ENCODE data around the gene FLT3LG. TPM values are rescaled to one million over a fixed set of nuclear protein-coding genes. Genes with fewer than 3 reads are reported as not detected.

Gene FLT3LG
- total RNA-seq, 4 donors from 2014 or later, result 3.7 to 19.4 (median 4.1) TPM; not detected in 1

DNA sequence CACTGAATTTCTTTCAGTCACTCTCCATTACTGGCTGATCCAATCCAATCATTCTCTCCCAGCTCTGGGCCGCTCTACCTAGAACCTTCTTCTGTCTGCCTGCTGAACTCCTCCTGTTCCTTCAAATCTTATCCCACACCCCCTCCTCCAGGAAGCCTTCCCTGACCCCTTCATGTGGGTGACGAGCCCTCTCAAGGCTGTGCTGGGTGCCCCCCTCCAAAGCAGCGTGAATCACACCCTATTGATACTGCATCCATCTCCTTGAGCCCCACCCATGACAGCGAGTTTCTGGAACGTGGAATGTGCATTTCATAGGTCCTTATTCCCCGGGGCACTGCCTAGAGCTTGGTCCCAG lies 25.6 kb upstream of the FLT3LG start:
- H3K27me3 ChIP-seq, result no peaks in the 10 kb centered on the region
- H3K4me3 ChIP-seq, result no peak overlapping the region
- intact Hi-C loops (cut with DNase I; ENCODE audit: low total_unique reads), result no loop called here
- no peak for DNase-seq
- H3K9me3 ChIP-seq, result no peaks in the 10 kb centered on the region
- no peak for TF ChIP-seq POLR2A (IDR thresholded peaks at IDR 0.05)
- TF ChIP-seq, protein P1, sequence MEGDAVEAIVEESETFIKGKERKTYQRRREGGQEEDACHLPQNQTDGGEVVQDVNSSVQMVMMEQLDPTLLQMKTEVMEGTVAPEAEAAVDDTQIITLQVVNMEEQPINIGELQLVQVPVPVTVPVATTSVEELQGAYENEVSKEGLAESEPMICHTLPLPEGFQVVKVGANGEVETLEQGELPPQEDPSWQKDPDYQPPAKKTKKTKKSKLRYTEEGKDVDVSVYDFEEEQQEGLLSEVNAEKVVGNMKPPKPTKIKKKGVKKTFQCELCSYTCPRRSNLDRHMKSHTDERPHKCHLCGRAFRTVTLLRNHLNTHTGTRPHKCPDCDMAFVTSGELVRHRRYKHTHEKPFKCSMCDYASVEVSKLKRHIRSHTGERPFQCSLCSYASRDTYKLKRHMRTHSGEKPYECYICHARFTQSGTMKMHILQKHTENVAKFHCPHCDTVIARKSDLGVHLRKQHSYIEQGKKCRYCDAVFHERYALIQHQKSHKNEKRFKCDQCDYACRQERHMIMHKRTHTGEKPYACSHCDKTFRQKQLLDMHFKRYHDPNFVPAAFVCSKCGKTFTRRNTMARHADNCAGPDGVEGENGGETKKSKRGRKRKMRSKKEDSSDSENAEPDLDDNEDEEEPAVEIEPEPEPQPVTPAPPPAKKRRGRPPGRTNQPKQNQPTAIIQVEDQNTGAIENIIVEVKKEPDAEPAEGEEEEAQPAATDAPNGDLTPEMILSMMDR (IDR thresholded peaks at IDR 0.05), result no peak
- no peak overlapping the region for H3K27ac ChIP-seq
- H3K36me3 ChIP-seq, result no peaks in the 10 kb centered on the region
- H3K4me1 ChIP-seq, result no peaks in the 10 kb centered on the region

DNA sequence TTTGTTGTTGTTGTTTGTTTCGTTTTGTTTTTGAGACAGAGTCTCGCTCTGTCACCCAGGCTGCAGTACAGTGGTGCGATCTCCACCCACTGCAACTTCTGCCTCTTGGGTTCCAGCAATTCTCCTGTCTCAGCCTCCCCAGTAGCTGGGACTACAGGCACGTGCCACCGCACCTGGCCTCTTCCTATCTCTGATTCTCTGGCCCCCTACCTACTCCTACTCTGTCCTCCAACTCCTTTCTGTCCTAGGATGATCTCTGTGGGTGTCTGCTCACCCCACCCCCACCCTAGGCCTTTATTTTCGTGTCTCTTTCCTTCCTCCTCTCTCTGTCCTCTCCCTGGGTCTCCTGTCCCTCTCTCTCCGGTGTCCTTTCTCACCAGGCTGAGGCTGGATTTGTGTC lies 23.6 kb upstream of the FLT3LG start:
- Histone ChIP-seq H3K36me3 (no peaks in the 10 kb centered on the region), H3K27ac (peak overlapping the region in 1 of 2 donors; percentile 99), H3K27me3 (no peaks in the 10 kb centered on the region), H3K4me1 (peaks cover 0 to 5% of the 10 kb centered on the region in 2 donors), H3K9me3 (no peaks in the 10 kb centered on the region), H3K4me3 (no peak overlapping the region)
- TF ChIP-seq, protein P1 (IDR thresholded peaks at IDR 0.05), result no peak
- no peak for TF ChIP-seq POLR2A (IDR thresholded peaks at IDR 0.05)
- no peak for DNase-seq
- intact Hi-C loops (cut with DNase I; ENCODE audit: low total_unique reads), result no loop called here

GRCh38 chr19:49451430-49452181 lies 22.4 kb upstream of the FLT3LG start, which contains the start of gene PIH1D1:
PIH1D1 (minus strand) TSS chr19:49451814; CDS start chr19:49451574, 240 bp downstream.
- Histone ChIP-seq H3K4me1 (peaks cover under 1 to 5% of the 10 kb centered on the region in 2 donors), H3K27me3 (no peaks in the 10 kb centered on the region), H3K27ac (peak within 1 kb of the TSS; percentile 93 to 99), H3K36me3 (no peaks in the 10 kb centered on the region), H3K4me3 (peak within 1 kb of the TSS; percentile 84 to 96), H3K9me3 (no peaks in the 10 kb centered on the region)
- intact Hi-C loops (cut with DNase I; ENCODE audit: low total_unique reads), result no loop called here
- peak; percentile 96 to 99 for DNase-seq
- peak; percentile 40 to 43 for TF ChIP-seq POLR2A (IDR thresholded peaks at IDR 0.05)
- TF ChIP-seq, protein P1 (IDR thresholded peaks at IDR 0.05), result peak in 3 of 4 experiments; percentile 15 to 29 (median 26)

DNA sequence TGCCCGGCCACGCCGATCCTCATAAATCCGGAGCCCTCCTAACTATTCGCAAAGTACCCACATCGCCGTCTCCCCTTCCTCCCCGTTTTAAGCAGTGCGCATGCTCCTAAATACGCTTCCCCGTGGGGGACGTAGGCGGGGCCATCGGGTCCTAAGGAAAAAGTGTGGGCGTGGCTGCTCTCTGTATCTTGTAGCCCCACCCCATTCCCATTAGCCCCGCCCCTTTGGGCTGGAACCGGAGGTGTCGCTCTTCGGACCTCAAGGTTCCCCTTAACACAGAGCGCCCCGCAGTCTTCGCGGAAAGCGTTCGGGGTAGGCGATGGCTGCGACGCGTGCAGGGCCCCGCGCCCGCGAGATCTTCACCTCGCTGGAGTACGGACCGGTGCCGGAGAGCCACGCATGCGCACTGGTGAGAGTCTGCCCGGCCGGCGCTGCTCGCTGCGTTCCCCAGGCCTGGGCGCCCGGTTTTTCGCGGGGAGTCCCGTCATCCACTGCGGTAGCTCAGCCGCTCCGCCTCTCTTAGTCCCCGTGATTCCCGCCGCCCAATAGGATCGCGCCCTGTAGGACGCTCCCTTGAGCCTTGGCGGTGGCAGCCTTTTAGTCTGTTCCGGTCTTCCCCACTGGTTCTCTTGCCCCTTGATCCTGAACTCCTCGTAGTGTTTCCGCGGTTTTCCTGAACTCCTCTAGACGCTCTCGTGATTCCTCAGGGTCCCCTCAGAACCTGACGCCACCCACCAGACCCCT lies 20.8 kb upstream of the FLT3LG start, which contains the start of gene ALDH16A1:
TSS of gene ALDH16A1 (plus strand) at position 213 of the 744 bp plus-strand sequence. CDS start at position 320, 107 bp downstream.
- peak within 1 kb of the TSS; percentile 93 to 99 for H3K27ac ChIP-seq
- peaks cover 2 to 5% of the 10 kb centered on the region in 2 donors for H3K4me1 ChIP-seq
- H3K36me3 ChIP-seq, result no peaks in the 10 kb centered on the region
- no peaks in the 10 kb centered on the region for H3K27me3 ChIP-seq
- TF ChIP-seq, protein P1 (IDR thresholded peaks at IDR 0.05), result peak in 1 of 4 experiments; percentile 3
- TF ChIP-seq POLR2A (IDR thresholded peaks at IDR 0.05), result peak; percentile 63 to 91
- peak; percentile 98 for DNase-seq
- H3K9me3 ChIP-seq, result no peaks in the 10 kb centered on the region
- peak within 1 kb of the TSS; percentile 84 to 96 for H3K4me3 ChIP-seq
- intact Hi-C loops (cut with DNase I; ENCODE audit: low total_unique reads), result no loop called here

Data from uterus (tissue), 4 donors.